Stimulated activated CD8-positive, alpha-beta memory T cell treated with anti-CD3 and anti-CD28 coated beads, Interleukin-7, amount 100 ng/mL, for 1 hour (primary cell): Measurements from ENCODE around the gene TUBB2B.

Experiments
- DNase-seq, 2 donors: peaks; one replicate each; pipeline ENCODE4 v3.0.0-alpha.2; 2020; ENCODE audit warnings: low read depth in 2 of 2

The TUBB2B gene

DNA sequence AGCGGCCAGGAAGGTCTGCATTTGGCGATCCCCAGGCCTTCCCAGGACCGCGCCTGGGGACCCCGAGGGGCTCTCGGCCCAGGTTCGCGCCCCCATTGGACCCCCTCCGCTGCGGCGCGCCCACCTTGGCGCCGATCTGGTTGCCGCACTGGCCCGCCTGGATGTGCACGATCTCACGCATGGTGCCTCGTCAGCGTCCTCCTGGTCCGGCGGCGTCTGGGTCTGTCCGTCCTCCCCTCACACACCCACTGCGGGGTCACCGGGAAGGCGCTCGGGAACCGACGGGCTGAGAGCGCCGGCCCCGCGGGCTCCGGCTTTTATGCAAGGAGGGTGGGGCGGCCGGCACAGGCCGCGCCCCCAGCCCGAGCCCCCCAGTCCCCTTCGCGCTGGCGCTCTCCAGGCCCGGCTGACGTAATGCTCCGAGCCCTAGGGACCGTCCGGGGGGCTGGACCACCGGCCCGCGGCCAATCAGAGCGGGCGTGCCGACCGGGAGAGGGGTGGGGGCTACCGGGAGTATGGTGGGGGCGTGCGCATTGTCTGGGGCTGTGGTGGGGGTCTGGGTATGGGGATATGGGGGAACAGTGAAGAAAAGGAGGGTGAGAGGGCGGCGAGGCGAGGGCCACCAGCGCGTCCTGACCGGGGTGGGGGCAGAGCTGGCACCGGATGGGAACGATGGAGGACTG, at the start of gene TUBB2B:
TUBB2B (minus strand) TSS at position 291 of the 683 bp plus-strand sequence; CDS start at position 181, 110 bp downstream.
- no peak for DNase-seq

DNA sequence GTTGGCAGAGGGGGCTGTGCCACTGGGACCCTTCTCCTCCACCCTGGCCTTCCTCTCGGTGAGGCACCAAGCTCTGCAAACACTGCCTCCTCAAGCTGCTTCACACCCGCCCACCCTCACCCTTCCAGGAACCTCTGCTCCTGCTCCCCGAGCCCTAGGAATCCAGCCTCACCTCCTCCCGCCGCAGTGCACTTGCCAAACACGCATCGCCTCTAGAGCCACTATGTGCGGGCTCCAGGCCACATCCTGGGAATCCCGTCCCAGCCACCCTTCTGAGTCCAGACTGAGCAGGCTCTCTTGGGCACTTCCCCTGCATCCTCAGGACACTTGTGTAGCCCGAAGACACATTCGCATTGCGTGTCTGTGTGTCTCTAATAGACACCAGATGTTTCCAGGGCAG, 49.8 kb upstream of the TUBB2B start:
- DNase-seq = no peak

DNA sequence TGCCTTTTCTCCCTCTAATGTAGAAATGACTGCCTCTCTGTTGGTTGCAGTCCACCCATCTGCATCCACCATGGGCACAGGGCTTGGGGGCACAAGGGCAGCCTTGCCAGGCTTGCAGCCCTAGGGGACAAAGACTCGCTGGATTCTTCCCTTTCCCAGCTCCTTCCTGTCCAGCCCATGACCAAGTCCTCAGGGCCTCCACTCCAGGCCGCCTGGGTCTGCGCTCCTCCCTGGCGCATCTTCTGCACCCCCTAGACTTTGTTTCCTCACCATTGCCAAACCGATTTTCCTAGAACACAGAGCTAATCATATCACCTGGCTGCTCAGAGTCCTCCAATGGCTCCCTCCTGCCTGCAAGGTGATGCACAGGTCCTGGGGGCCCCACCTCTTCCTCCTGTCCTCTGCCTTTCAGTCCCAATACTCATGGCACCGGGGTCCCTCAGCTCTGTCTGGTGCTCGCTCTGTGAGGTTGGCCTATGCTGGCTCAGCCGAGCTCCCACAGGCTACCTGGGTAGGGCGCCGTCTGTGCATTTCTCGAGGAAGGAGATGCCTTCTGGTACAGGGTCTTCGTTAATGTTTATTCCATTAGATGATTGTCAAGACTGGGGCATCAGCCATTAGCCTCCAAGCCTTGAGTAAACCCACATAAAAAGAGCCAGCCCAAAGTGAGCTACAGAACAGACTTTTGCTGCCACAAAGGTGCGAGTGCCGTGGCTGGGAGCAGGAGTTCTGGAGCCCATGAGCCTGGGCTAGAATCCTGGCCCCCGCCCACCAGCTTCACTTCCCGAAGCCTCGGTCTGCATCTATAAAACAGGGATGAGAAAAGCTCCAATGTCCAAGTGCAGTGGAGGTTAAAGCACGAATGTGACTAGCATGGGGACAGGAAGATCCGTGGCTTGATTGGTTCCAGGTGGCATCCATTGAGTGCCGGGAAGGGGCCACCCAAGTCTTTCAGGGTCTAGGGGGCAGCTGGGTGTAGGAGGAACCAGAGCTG, 49.0 kb upstream of the TUBB2B start:
- DNase-seq = no peak

DNA sequence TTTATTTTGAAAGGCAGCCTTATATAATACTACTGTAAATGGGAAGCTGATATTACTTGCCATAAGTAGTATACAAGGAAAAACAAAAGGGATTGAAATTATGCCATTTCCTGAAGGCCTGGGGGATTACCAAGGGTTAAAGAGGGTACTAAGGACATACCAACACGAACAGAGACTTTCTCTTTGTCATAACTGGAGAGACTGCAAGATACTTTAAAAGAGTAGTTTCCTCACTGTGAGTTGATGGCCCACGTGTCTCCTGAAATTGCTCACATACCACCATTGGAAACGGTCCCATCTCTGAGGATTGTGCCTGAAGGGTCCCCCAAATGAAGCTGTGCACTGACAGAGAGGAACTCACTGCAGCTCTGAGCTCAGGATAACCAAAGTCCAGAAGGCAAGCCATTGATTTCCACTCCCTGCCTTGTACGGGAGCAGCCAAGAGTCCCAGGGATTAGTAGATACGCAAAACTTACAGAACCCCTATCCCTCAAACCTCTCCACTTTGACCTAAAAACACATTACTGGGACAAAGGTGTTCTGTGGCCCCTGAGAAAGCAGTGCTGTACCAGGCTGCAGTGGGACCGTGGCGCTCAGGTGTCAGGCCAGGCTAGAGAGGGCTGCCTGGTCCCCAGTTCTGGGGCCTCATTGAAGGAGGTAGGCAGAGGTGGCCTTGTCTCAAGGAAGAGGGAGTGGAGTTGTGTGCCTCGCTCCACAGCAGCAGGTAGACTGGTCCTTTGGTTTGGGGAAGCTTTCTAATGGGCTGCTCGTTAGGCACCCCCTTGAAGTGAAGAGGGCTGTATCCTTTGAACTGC, 46.5 kb upstream of the TUBB2B start:
- DNase-seq = no peak

DNA sequence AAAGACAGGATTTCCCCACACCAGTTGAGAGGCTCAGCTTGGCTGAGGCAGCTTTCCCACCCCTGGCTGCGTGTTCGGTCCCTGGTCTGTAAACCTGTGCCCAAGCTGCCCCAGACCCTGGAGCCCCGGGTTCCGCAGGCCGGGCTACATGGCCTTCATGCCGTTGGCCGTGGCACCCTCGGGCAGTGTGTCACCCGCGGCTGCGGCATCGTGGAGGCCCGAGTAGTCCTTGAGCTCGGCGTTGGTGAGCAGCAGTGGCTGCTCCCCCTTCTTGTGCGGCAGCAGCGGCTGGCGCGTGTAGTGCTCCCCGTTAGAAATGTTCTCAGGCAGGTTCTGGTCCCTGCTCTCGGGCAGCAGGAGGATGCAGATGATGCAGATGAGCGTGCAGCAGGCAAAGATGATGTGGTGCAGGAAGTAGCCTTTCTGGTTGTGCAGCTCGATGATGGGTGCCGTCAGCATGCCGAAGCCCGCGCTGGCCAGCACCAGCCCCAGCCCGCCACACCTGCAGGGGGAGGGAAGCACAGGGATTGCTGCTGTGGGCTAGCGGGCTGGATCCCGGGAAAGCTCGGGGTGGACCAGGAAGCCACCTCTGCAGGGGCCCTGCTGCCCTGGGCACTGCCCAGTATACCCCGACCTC, 45.6 kb upstream of the TUBB2B start:
- DNase-seq = no peak

DNA sequence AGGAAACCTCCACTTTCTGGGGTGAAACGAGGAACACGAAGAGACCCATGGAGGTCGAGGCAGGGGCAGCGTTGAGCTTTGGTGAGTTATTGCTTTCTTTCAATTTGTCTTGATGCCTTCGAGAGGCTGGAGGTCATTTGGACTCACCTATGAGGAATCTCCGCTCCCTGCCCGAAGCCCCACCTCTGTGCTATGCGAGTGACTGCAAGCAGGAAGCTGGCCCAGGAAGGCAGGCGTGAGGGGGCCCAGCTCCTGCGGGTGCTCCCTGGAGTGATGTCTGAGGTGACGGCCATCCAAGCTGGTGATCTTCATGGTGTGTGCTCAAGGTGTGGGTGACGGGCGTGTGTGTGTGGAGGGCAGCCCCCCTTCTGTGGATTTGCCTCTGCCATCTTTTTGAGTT, 44.3 kb upstream of the TUBB2B start:
- no peak for DNase-seq

DNA sequence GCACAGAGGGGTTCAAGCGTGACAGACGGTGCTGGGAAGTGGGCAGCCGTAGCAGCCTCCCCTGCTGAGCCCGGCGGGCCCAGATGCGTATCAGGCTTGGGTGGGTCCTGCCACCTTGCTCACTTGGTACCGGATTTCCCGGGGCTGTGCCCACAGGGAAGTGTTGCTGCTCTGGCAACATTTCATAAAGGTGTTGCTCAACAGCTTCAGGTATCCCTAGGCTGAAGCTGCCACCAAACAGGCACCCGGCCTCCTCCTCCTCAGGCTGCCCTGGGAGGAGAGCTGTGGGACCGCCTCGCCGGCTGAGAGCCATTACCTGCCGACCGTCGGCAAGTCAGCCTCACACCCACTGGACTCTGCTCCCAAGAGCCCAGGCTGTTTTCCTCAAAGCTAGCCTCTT, 42.8 kb upstream of the TUBB2B start:
- DNase-seq = no peak

DNA sequence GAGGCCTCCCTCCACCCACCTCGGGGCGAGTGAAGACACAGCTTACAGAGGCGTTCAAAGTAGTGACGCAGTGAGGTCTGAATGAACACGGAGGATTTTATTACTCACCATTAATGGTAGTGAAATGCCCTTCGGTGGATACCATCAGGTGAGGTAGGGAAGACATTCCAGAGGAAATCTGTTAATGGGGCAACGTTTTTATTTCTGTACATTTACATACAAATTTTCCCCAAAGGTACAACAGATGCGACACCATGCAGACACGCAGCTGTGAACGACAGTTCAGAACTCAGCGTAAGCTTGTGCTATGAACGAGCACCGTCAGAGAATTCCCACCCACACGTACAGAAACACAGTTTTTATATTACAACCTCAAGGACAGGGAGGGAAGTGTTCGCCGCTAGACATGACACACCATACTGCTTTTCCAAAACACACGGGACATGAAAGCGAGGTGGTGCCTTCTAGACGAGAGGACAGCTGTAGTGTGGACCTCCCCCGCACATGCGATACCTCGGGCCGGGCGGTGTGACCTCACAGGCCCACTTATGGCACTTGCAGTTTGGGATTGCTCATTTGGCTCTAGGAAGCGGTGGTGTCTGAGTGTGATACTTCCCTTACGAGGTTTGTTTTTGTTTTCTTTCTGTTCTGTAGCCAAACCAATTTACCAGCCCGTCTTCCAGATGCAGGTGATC, 42.0 kb upstream of the TUBB2B start:
- no peak for DNase-seq

DNA sequence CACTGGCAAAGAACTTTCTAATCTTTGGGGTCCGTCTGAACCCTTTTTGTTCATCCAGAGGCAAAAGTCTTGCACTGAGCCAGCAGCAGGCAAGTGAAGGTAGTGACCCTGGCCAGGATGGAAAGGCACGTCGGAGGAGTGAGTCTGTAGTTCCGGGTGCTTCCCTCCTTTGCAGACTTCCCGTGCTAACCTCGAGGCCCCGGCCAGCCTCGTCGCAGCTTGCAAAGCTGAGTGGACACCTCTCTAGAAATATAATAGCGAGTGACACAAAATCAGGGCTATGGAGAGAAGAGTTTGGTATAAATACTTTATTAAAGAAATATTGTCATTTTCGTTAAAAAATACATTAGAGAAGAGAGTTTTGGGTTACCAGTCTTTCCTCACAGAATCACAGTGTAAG, 41.2 kb upstream of the TUBB2B start:
- DNase-seq = no peak

DNA sequence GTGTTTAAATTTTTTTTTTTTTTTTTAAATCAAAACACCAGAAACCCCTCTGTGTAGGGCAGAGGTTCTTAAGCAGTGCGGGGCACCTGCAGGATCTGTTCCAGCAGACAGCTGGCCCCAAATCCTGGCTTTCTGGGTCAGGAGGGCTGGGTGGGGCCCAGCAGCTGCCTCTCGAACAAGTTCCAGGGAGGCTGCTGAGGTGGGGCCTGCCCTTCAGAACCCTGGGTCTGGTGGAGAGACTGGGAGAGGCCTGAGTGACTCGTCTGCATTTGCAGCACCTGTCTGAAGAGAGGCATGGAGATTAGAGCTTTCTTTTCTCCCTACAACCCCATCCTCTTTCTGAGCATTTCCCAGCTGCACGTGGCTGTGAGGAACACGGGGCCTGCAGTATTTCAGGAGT, 39.7 kb upstream of the TUBB2B start:
- no peak for DNase-seq

DNA sequence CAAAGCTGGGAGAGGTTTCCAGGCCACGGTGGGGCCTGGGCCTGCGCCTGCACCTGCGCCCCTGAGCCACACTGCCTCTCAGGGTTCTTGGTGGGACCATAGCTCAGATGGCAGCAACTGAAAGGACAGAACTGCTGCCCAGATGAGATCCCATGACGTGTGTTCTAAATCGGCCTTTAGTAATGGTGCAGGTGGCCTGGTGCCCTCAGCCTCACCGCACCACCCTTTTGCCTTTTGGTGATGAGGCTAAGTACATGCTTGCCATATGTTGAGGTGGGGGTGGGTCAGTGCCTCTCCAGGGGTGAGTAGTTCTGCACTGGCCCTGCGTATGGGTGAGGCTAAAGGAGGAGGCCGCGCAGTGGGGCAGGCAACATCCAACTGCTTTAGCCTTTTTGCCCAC, 38.7 kb upstream of the TUBB2B start:
- no peak for DNase-seq

DNA sequence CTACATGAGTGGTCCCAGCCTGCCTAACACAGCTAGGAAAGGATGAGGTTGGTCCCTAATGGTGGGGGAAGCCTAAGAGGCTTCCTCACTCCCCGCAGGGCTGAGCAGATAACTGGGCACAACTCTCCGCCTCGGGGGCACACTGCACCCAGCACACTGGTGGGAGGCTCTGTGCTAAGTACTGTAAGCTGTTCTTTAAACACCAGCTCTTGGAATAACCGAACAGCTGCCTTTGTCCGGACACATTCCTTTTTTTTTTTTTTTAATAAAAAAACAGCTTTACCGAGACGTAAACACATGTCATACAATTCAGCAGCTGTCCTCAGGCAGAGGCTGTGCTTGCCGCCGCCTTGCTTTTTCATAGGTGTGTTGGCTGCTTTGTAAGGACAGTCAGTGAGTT, 38.2 kb upstream of the TUBB2B start:
- DNase-seq = no peak

DNA sequence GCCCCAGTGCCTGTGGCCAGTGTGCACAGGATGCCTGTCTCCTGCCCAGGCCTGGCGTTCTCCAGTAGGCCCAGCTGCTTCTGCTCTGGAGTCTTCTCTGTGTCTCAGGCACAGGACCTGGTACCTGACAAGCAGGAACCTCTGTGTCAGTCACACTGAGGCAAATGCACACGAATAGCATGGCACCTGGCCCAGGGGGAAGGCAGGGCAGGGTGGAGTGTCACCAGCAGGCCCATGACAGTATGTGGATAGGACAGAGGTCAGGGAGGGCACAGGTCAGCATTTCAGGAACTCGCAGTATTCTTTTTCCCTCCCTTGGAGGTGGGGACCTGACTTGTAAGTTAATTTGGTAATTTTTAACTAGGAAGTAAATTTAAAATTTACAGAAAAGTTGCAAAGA, 36.9 kb upstream of the TUBB2B start:
- no peak for DNase-seq

DNA sequence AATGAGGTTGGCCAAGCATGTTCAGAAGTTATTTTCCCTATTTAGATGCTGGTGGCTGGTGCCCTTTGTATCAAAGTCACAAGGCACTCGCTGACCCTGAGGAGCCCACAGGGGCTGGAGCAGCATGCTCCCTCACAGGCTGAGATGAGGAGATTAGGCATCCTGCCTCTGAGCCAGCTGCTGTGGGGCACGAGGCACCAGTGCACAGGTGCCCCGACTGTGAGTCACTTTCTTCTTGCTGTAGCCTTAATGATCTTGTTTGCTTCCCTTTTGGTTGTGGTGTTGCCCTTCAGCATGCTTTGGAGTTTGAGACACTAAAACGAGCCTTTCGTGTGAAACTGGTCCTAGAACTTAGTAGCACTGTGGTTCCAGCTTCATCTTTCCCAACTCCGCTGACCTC, 35.6 kb upstream of the TUBB2B start:
- DNase-seq = no peak

DNA sequence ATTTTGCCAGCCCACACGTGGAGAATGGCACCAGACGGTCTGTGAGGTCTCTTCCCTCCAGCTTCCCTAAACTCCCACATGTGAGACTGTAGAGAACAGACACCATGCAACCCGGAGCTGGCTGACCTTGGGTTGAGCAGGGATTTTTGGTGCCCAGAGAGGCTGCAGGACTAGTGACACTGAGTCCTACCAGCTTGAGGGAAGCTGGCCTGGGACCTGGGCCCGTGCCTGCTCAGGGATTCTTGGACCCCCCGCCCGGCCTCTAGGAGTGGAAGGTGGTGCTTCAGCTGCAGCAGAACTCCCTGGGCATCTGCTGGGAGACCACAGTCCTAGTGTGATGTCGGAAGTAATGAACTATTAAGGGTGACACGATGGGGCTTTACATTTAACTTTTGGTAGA, 34.5 kb upstream of the TUBB2B start:
- no peak for DNase-seq

DNA sequence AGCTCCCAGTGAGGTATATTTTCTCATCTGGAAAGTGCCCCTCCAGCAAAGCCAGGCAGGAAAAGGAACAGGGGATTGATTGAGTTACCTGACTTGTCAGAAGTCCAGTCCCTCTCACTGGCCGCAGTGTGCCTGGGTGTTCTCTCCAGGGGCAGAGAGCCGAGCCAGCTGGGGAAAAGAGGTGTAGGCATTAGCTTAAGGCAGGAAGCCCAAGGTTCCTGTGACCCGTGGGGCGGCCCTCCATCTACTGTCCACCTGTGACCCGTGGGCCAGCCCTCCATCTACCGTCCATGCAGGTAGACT, 34.0 kb upstream of the TUBB2B start:
- DNase-seq = no peak

DNA sequence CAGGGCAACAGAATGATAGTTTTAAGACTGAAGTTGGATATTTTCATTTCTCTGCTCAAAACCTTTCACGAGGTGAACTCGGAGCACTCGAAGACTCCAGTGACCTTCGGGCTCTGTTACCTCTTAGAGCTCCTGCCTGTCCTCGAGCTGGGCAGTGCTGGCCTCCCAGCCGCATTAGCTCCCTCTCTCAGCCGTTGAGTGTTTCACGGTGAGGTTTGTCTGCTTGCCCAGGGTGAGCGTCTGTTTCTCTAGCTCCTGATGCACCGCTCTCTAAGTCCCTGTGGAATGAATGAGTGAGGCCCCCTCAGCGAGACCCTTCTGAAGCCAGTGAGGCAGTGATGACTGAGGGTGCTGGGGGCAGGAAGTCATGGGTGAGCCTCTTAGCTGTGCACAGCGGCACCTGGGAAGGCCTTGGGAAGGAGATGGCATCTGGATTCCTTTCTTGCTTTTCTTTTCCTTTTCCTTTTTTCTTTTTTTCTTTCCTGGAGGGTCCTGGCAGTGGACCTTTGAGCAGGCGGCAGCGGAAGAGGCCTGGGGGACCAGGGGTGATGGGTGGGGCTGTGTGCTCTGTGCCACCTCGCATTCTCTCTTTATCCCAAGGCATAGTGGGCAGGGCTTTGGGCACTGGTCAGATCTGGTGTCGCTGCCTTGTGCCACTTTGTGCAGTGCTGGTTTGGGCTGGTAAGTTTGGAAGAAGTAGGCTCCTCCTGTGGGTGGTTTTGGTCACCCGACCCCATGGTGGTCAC, 33.5 kb upstream of the TUBB2B start:
- DNase-seq = no peak

DNA sequence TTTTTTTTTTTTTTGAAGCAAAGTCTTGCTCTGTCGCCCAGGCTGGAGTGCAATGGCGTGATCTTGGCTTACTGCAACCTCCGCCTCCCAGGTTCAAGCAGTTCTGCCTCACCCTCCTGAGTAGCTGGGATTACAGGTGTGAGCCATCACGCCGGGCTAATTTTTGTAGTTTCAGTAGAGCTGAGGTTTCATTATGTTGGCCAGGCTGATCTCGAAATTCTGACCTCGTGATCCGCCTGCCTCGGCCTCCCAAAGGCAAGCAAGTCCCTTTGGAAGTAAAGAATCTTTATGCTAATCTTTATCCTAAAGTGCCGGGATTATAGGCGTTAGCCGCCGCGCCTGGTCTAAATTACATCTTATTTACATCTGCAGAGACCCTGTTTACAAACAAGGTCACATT, 32.8 kb upstream of the TUBB2B start:
- DNase-seq = no peak

DNA sequence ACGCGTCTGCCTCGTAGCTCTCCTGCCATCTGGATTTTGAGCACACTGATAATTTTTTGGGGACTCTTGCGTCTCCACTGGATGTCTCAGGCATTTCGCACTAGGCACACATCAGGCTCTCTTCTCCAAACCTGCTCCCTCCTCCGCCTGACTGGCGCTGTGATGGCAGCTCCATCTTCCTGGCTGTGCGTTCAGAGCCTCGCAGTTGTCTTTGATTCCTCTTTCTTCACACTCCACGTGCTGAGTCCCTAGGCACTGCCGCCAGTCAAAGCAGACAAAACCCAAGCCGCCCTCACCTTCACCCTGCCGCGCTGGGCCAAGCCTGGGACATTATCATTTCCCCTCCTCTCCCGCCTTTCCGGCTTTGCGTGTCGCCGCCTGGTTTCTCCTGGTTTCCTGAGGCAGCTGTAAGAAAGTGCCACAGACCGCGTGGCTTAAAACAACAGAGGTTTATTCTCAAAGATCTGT, 32.1 kb upstream of the TUBB2B start:
- no peak for DNase-seq

DNA sequence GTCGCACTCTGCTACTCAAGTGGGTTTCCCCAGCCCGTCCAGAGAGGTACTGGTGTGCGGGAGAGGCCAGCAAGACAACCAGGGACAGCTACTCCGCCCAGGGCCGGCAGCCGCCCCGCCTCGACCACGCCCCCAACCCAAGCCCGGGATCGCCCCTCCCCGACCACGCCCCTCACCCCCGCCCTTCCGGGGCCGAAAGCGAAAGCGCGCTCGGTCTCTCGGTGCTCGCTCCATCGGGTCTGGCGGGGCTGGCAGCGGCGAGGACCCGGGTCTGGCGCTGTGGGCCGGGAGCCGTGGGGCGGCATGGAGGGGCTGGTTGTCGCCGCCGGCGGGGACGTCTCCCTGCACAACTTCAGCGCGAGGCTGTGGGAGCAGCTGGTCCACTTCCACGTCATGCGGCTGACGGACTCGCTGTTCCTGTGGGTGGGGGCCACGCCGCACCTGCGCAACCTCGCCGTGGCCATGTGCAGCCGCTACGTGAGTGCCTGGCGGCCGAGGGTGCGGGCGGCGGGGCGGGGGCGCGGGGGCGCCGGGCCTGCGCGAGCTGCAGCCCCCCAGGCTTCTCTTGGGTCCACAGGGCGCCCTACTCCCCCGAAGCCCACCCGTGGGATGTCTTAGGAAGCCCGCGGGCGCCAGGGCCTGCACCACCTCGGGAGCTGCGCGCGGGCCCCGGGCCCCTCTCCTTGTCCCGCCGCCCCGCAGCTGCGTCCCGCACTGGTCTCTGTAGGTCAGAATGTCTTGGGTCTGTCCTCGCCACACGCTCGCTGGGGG, 31.5 kb upstream of the TUBB2B start, which contains the start of gene PSMG4:
PSMG4 (plus strand) TSS at position 228 of the 771 bp plus-strand sequence; CDS start at position 304, 76 bp downstream.
- peak; percentile 92 to 94 for DNase-seq
